ENCODE measurements around the gene MSLN.

DNA sequence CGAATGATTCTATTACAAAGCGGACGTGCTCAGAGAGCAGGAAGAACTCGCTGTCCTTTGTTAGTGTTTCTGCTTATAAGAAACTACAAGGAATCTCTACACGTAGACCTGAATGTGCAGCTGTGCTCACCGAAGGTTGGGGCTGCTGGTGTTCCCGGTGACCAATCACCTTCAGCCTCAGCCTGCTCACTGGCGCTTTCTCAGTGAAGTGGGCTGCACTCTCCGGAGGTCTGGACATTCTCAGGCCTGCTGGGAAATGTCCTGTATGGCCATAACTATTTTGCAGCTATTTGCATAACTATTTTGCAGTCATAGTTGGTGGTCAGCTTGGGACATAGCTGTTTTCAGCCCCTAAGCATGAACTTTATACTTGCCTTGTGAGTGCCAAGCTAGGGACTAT lies 10.0 kb upstream of the MSLN start:
- no peak for TF ChIP-seq POLR2A (IDR thresholded peaks at IDR 0.05; ENCODE audit: low read depth)
- TF ChIP-seq, protein P1, sequence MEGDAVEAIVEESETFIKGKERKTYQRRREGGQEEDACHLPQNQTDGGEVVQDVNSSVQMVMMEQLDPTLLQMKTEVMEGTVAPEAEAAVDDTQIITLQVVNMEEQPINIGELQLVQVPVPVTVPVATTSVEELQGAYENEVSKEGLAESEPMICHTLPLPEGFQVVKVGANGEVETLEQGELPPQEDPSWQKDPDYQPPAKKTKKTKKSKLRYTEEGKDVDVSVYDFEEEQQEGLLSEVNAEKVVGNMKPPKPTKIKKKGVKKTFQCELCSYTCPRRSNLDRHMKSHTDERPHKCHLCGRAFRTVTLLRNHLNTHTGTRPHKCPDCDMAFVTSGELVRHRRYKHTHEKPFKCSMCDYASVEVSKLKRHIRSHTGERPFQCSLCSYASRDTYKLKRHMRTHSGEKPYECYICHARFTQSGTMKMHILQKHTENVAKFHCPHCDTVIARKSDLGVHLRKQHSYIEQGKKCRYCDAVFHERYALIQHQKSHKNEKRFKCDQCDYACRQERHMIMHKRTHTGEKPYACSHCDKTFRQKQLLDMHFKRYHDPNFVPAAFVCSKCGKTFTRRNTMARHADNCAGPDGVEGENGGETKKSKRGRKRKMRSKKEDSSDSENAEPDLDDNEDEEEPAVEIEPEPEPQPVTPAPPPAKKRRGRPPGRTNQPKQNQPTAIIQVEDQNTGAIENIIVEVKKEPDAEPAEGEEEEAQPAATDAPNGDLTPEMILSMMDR (IDR thresholded peaks at IDR 0.05), result no peak
- TF ChIP-seq POLR2AphosphoS5 (IDR thresholded peaks at IDR 0.05), result no peak
- no peak for TF ChIP-seq EP300 (IDR thresholded peaks at IDR 0.05)

Data from esophagus muscularis mucosa (tissue), 4 donors.